ENCODE data around the gene CDC7. TPM values are rescaled to one million over a fixed set of nuclear protein-coding genes. Genes with fewer than 3 reads are reported as not detected.

CDC7 gene
- total and polyA plus RNA-seq, 2 donors (not counting 1 experiment from before 2014, with no cell fraction given), result 3.9 to 7.4 TPM

DNA sequence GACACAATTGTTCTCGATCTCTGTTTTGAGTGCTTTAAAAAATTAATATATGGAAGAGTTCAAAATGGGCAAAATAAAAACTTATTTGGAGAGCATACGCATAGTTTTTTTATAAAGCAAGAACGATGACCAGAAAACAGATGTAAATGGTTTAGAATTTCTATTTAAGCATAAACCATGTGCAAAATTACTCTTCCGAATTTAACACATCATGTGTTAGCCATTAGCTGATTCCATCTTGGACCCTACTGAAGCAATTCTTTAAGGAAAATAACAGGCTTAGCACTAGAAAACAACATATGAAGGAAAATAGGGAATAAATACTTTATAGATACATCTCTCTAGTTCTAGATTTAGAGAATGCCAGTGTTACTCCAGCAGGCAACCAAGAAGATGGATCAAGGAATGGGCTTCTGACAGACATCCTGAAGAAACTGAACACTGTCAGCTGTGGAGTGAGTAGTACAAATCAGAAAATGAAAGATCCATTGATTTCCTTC, 26.7 kb downstream of the CDC7 start:
- TF ChIP-seq, protein P1, sequence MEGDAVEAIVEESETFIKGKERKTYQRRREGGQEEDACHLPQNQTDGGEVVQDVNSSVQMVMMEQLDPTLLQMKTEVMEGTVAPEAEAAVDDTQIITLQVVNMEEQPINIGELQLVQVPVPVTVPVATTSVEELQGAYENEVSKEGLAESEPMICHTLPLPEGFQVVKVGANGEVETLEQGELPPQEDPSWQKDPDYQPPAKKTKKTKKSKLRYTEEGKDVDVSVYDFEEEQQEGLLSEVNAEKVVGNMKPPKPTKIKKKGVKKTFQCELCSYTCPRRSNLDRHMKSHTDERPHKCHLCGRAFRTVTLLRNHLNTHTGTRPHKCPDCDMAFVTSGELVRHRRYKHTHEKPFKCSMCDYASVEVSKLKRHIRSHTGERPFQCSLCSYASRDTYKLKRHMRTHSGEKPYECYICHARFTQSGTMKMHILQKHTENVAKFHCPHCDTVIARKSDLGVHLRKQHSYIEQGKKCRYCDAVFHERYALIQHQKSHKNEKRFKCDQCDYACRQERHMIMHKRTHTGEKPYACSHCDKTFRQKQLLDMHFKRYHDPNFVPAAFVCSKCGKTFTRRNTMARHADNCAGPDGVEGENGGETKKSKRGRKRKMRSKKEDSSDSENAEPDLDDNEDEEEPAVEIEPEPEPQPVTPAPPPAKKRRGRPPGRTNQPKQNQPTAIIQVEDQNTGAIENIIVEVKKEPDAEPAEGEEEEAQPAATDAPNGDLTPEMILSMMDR (IDR thresholded peaks at IDR 0.05), result no peak
- no peak for TF ChIP-seq EZH2 (IDR thresholded peaks at IDR 0.05; ENCODE audit: borderline replicate concordance, insufficient read depth, low read depth, low read length, poor library complexity, severe bottlenecking)
- H3K4me1 ChIP-seq (ENCODE audit: control insufficient read depth in 2 of 2, insufficient read depth in 2 of 2, low read length in 2 of 2), result no peaks in the 10 kb centered on the region
- no peak overlapping the region for H2AFZ ChIP-seq (ENCODE audit: insufficient read depth, low read depth, low read length, poor library complexity, severe bottlenecking)
- H3K27me3 Mint-ChIP-seq, result no peaks in the 10 kb centered on the region
- H3K9ac ChIP-seq (ENCODE audit: low read length), result no peak overlapping the region
- CTCF ChIA-PET, result no interaction called here
- no CpG with 5 or more reads among the region's 4 CpGs for WGBS (ENCODE audit: insufficient coverage)
- ATAC-seq (ENCODE audit: low read depth) (no peak), DNase-seq (no peak)
- POLR2A ChIA-PET, result no interaction called here
- no peaks in the 10 kb centered on the region for H4K20me1 ChIP-seq (ENCODE audit: control insufficient read depth, insufficient read depth, low read length, poor library complexity, severe bottlenecking)
- H3K79me2 ChIP-seq (ENCODE audit: control insufficient read depth, insufficient read depth, low read length), result no peaks in the 10 kb centered on the region
- no peak overlapping the region for H3K4me2 ChIP-seq (replicated peaks; ENCODE audit: low read depth, low read length, poor library complexity, severe bottlenecking)
- no peaks in the 10 kb centered on the region for H3K36me3 ChIP-seq (replicated peaks in 1 of 2; ENCODE audit: control extremely low read depth in 1 of 2, control insufficient read depth in 1 of 2, extremely low read depth in 1 of 2, insufficient read depth in 2 of 2, low read length in 1 of 2)
- no peaks in the 10 kb centered on the region for H3K9me3 ChIP-seq (ENCODE audit: control extremely low read depth in 1 of 3, control insufficient read depth in 2 of 3, insufficient read depth in 1 of 3, low read length in 2 of 3)
- intact Hi-C loops (cut with micrococcal nuclease), result no loop called here
- H3K4me1 Mint-ChIP-seq, result no peaks in the 10 kb centered on the region
- H3K4me3 Mint-ChIP-seq, result no peak overlapping the region
- no peak overlapping the region for H3K27ac ChIP-seq (ENCODE audit: low read length in 2 of 2)
- no peaks in the 10 kb centered on the region for H3K9me3 Mint-ChIP-seq (ENCODE audit: insufficient read depth)
- no peak overlapping the region for H3K27ac Mint-ChIP-seq
- H3K4me3 ChIP-seq (ENCODE audit: control extremely low read depth in 1 of 5, extremely low read depth in 1 of 5, insufficient read depth in 1 of 5, low read depth in 2 of 5, low read length in 4 of 5), result no peak overlapping the region
- no peaks in the 10 kb centered on the region for H3K27me3 ChIP-seq (replicated peaks in 1 of 4; ENCODE audit: control extremely low read depth in 1 of 4, control insufficient read depth in 3 of 4, insufficient read depth in 4 of 4, low read length in 3 of 4)

DNA sequence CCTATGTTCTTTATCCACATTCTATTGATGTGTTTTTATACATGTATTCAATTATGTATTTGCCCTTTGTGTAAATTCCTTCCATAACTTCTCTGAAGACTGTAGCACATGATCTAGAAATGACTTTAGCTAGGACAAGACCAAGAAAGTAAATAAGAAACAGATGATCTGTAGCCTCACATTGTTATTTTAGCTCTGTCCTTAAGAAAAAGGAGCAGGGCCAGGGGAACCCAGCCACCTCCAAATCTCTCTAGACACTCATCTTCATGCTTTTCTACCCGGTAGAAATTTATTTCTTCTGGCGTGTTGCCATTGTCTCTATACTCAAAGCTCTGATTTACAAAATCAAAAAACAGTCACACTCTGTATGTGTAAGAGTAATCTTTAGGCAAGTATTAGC, 27.1 kb downstream of the CDC7 start:
- no peak overlapping the region for H3K9ac ChIP-seq (ENCODE audit: low read length)
- no peak overlapping the region for H3K4me3 ChIP-seq (ENCODE audit: control extremely low read depth in 1 of 5, extremely low read depth in 1 of 5, insufficient read depth in 1 of 5, low read depth in 2 of 5, low read length in 4 of 5)
- H3K4me1 ChIP-seq (ENCODE audit: control insufficient read depth in 2 of 2, insufficient read depth in 2 of 2, low read length in 2 of 2), result no peaks in the 10 kb centered on the region
- H3K36me3 ChIP-seq (replicated peaks in 1 of 2; ENCODE audit: control extremely low read depth in 1 of 2, control insufficient read depth in 1 of 2, extremely low read depth in 1 of 2, insufficient read depth in 2 of 2, low read length in 1 of 2), result no peaks in the 10 kb centered on the region
- no peak for TF ChIP-seq EZH2 (IDR thresholded peaks at IDR 0.05; ENCODE audit: borderline replicate concordance, insufficient read depth, low read depth, low read length, poor library complexity, severe bottlenecking)
- TF ChIP-seq, protein P1 (IDR thresholded peaks at IDR 0.05), result no peak
- no peaks in the 10 kb centered on the region for H3K27me3 Mint-ChIP-seq
- peaks cover 2% of the 10 kb centered on the region for H3K4me1 Mint-ChIP-seq
- no CpG with 5 or more reads among the region's 2 CpGs for WGBS (ENCODE audit: insufficient coverage)
- H3K4me2 ChIP-seq (replicated peaks; ENCODE audit: low read depth, low read length, poor library complexity, severe bottlenecking), result no peak overlapping the region
- H3K4me3 Mint-ChIP-seq, result no peak overlapping the region
- H2AFZ ChIP-seq (ENCODE audit: insufficient read depth, low read depth, low read length, poor library complexity, severe bottlenecking), result no peak overlapping the region
- ChIA-PET CTCF (no interaction called here), POLR2A (no interaction called here)
- H3K27ac ChIP-seq (ENCODE audit: low read length in 2 of 2), result no peak overlapping the region
- no peaks in the 10 kb centered on the region for H3K9me3 Mint-ChIP-seq (ENCODE audit: insufficient read depth)
- no peak overlapping the region for H3K27ac Mint-ChIP-seq
- intact Hi-C loops (cut with micrococcal nuclease), result no loop called here
- no peak for DNase-seq
- no peaks in the 10 kb centered on the region for H4K20me1 ChIP-seq (ENCODE audit: control insufficient read depth, insufficient read depth, low read length, poor library complexity, severe bottlenecking)
- no peaks in the 10 kb centered on the region for H3K27me3 ChIP-seq (replicated peaks in 1 of 4; ENCODE audit: control extremely low read depth in 1 of 4, control insufficient read depth in 3 of 4, insufficient read depth in 4 of 4, low read length in 3 of 4)
- ATAC-seq (ENCODE audit: low read depth), result no peak
- H3K9me3 ChIP-seq (ENCODE audit: control extremely low read depth in 1 of 3, control insufficient read depth in 2 of 3, insufficient read depth in 1 of 3, low read length in 2 of 3), result no peaks in the 10 kb centered on the region
- no peaks in the 10 kb centered on the region for H3K79me2 ChIP-seq (ENCODE audit: control insufficient read depth, insufficient read depth, low read length)

Measured in B cell (primary cell).